ENCODE measurements around the gene FADS3. TPM values are rescaled to one million over a fixed set of nuclear protein-coding genes. Genes with fewer than 3 reads are reported as not detected.

The FADS3 gene
- total and polyA plus RNA-seq, 2 of the 13 experiments (the other 11 are each of a cell fraction or from before 2014, with no cell fraction given): 13.4 to 23.2 TPM

- TF ChIP-seq, protein P1, sequence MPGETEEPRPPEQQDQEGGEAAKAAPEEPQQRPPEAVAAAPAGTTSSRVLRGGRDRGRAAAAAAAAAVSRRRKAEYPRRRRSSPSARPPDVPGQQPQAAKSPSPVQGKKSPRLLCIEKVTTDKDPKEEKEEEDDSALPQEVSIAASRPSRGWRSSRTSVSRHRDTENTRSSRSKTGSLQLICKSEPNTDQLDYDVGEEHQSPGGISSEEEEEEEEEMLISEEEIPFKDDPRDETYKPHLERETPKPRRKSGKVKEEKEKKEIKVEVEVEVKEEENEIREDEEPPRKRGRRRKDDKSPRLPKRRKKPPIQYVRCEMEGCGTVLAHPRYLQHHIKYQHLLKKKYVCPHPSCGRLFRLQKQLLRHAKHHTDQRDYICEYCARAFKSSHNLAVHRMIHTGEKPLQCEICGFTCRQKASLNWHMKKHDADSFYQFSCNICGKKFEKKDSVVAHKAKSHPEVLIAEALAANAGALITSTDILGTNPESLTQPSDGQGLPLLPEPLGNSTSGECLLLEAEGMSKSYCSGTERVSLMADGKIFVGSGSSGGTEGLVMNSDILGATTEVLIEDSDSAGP (CRISPR knock-in tag; IDR thresholded peaks at IDR 0.05; ENCODE audit: borderline replicate concordance): peak; percentile 71; the same call in 1 of the 2 replicates
- TF ChIP-seq, protein P2, sequence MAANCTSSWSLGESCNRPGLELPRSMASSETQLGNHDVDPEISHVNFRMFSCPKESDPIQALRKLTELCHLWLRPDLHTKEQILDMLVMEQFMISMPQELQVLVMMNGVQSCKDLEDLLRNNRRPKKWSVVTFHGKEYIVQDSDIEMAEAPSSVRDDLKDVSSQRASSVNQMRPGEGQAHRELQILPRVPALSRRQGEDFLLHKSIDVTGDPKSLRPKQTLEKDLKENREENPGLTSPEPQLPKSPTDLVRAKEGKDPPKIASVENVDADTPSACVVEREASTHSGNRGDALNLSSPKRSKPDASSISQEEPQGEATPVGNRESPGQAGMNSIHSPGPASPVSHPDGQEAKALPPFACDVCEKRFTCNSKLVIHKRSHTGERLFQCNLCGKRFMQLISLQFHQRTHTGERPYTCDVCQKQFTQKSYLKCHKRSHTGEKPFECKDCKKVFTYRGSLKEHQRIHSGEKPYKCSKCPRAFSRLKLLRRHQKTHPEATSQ (CRISPR knock-in tag; IDR thresholded peaks at IDR 0.05; ENCODE audit: borderline replicate concordance): no peak
- TF ChIP-seq ZBTB7A (CRISPR knock-in tag; IDR thresholded peaks at IDR 0.05) (no peak), ZFP36L2 (CRISPR knock-in tag; IDR thresholded peaks at IDR 0.05) (no peak), PAX8 (CRISPR knock-in tag; IDR thresholded peaks at IDR 0.05; ENCODE audit: borderline replicate concordance) (no peak), GPN1 (CRISPR knock-in tag; IDR thresholded peaks at IDR 0.05; ENCODE audit: borderline replicate concordance) (no peak), TERF1 (CRISPR knock-in tag; IDR thresholded peaks at IDR 0.05) (no peak), ZNF225 (CRISPR knock-in tag; IDR thresholded peaks at IDR 0.05) (no peak), ZNF589 (CRISPR knock-in tag; conservative IDR thresholded peaks at IDR 0.05) (no peak), NAIF1 (CRISPR knock-in tag; IDR thresholded peaks at IDR 0.05; ENCODE audit: borderline replicate concordance) (0 out of 2 replicates have a peak, but pooled peaks have one; percentile 7), ZNF556 (CRISPR knock-in tag; IDR thresholded peaks at IDR 0.05; ENCODE audit: borderline replicate concordance) (no peak), ONECUT2 (CRISPR knock-in tag; IDR thresholded peaks at IDR 0.05) (no peak), ZNF841 (CRISPR knock-in tag; IDR thresholded peaks at IDR 0.05; ENCODE audit: borderline replicate concordance) (no peak), PCBP1 (IDR thresholded peaks at IDR 0.05; ENCODE audit: borderline replicate concordance, low read depth, low read length) (no peak), CENPBD1 (CRISPR knock-in tag; IDR thresholded peaks at IDR 0.05; ENCODE audit: borderline replicate concordance, low read depth) (no peak), NR2C2 (CRISPR knock-in tag; IDR thresholded peaks at IDR 0.05; ENCODE audit: borderline replicate concordance) (no peak), ZNF501 (CRISPR knock-in tag; IDR thresholded peaks at IDR 0.05) (no peak), ZNF607 (CRISPR knock-in tag; IDR thresholded peaks at IDR 0.05; ENCODE audit: borderline replicate concordance) (0 out of 2 replicates have a peak, but pooled peaks have one; percentile 62)
These were observed 62.5 kb downstream of the FADS3 start (continued) for GRCh38 chr11:61828629-61829407.
